ENCODE measurements around the gene ABHD2. TPM values are rescaled to one million over a fixed set of nuclear protein-coding genes. Genes with fewer than 3 reads are reported as not detected.
"Not testable (repeated sequence)": the region's sequence is repeated elsewhere in the genome, so short reads cannot be mapped to it uniquely, and the experiment has no call there.

The ABHD2 gene
- total and polyA plus RNA-seq, 4 donors = 11.7 to 200 (median 59.3) TPM

GRCh38 chr15:89227425-89227824, 139.2 kb downstream of the ABHD2 start:
- H3K27ac ChIP-seq (ENCODE audit: low read depth in 1 of 2, low read length in 1 of 2) = no peak overlapping the region
- no peak for DNase-seq
- ATAC-seq (ENCODE audit: insufficient read depth, low FRiP score) = no peak
- no peak overlapping the region for H3K4me3 ChIP-seq
- H3K9ac ChIP-seq (ENCODE audit: insufficient read depth in 1 of 2, low read length in 2 of 2) = no peak overlapping the region
- H3K9me3 ChIP-seq (ENCODE audit: control insufficient read depth in 4 of 4, insufficient read depth in 3 of 4, low read length in 3 of 4) = no peaks in the 10 kb centered on the region
- TF ChIP-seq CTCF (IDR thresholded peaks at IDR 0.05; ENCODE audit: control extremely low read depth, extremely low read depth) = no peak
- no peaks in the 10 kb centered on the region for H3K27me3 ChIP-seq (ENCODE audit: control insufficient read depth in 3 of 3, insufficient read depth in 3 of 3, low read length in 2 of 3)
- H3K4me1 ChIP-seq (ENCODE audit: control insufficient read depth in 5 of 5, insufficient read depth in 5 of 5, low read length in 5 of 5) = no peaks in the 10 kb centered on the region
- H3K36me3 ChIP-seq (ENCODE audit: control insufficient read depth in 4 of 4, insufficient read depth in 4 of 4, low read length in 4 of 4) = no peaks in the 10 kb centered on the region
- WGBS, 2 donors = 77 to 86% methylated on average over 7 of the region's 7 CpGs

- WGBS, 2 donors = 49 to 72% methylated on average over 5 of the region's 5 CpGs
- no peaks in the 10 kb centered on the region for H3K36me3 ChIP-seq (ENCODE audit: control insufficient read depth in 4 of 4, insufficient read depth in 4 of 4, low read length in 4 of 4)
- TF ChIP-seq CTCF (IDR thresholded peaks at IDR 0.05; ENCODE audit: control extremely low read depth, extremely low read depth) = no peak
- ATAC-seq (ENCODE audit: insufficient read depth, low FRiP score) (no peak), DNase-seq (no peak)
- H3K9me3 ChIP-seq (ENCODE audit: control insufficient read depth in 4 of 4, insufficient read depth in 3 of 4, low read length in 3 of 4) = no peaks in the 10 kb centered on the region
- H3K27ac ChIP-seq (ENCODE audit: low read depth in 1 of 2, low read length in 1 of 2) = no peak overlapping the region
- H3K4me1 ChIP-seq (ENCODE audit: control insufficient read depth in 5 of 5, insufficient read depth in 5 of 5, low read length in 5 of 5) = no peaks in the 10 kb centered on the region
- no peak overlapping the region for H3K9ac ChIP-seq (ENCODE audit: insufficient read depth in 1 of 2, low read length in 2 of 2)
- H3K27me3 ChIP-seq (ENCODE audit: control insufficient read depth in 3 of 3, insufficient read depth in 3 of 3, low read length in 2 of 3) = no peaks in the 10 kb centered on the region
- H3K4me3 ChIP-seq = no peak overlapping the region
Observed at GRCh38 chr15:89230277-89230676, 142.0 kb downstream of the ABHD2 start.

DNA sequence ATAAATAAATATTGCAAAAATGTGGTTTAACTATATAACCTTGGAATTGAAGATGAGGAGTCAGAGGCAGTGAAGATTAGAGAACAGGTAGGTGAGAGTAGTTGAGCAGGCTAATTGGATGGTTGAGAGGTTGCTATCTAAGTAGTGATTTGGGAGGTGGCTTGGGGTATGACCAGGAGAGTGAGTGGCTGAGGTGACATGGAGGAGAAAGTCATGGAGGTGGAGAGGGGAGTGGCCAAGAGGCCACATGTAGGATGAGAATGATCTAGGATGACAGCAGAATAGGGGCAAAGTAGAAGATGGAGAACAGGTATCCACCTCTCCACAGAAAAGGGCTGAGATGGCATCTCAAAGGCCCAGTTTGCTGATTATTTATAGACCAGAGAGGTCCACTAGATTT, 143.6 kb downstream of the ABHD2 start:
- no peaks in the 10 kb centered on the region for H3K27me3 ChIP-seq (ENCODE audit: control insufficient read depth in 3 of 3, insufficient read depth in 3 of 3, low read length in 2 of 3)
- no peaks in the 10 kb centered on the region for H3K9me3 ChIP-seq (ENCODE audit: control insufficient read depth in 4 of 4, insufficient read depth in 3 of 4, low read length in 3 of 4)
- H3K36me3 ChIP-seq (ENCODE audit: control insufficient read depth in 4 of 4, insufficient read depth in 4 of 4, low read length in 4 of 4) = no peaks in the 10 kb centered on the region
- ATAC-seq (ENCODE audit: insufficient read depth, low FRiP score) (no peak), DNase-seq (no peak)
- no peaks in the 10 kb centered on the region for H3K4me1 ChIP-seq (ENCODE audit: control insufficient read depth in 5 of 5, insufficient read depth in 5 of 5, low read length in 5 of 5)
- no peak overlapping the region for H3K27ac ChIP-seq (ENCODE audit: low read depth in 1 of 2, low read length in 1 of 2)
- no peak overlapping the region for H3K9ac ChIP-seq (ENCODE audit: insufficient read depth in 1 of 2, low read length in 2 of 2)
- TF ChIP-seq CTCF (IDR thresholded peaks at IDR 0.05; ENCODE audit: control extremely low read depth, extremely low read depth) = no peak
- H3K4me3 ChIP-seq = no peak overlapping the region

DNA sequence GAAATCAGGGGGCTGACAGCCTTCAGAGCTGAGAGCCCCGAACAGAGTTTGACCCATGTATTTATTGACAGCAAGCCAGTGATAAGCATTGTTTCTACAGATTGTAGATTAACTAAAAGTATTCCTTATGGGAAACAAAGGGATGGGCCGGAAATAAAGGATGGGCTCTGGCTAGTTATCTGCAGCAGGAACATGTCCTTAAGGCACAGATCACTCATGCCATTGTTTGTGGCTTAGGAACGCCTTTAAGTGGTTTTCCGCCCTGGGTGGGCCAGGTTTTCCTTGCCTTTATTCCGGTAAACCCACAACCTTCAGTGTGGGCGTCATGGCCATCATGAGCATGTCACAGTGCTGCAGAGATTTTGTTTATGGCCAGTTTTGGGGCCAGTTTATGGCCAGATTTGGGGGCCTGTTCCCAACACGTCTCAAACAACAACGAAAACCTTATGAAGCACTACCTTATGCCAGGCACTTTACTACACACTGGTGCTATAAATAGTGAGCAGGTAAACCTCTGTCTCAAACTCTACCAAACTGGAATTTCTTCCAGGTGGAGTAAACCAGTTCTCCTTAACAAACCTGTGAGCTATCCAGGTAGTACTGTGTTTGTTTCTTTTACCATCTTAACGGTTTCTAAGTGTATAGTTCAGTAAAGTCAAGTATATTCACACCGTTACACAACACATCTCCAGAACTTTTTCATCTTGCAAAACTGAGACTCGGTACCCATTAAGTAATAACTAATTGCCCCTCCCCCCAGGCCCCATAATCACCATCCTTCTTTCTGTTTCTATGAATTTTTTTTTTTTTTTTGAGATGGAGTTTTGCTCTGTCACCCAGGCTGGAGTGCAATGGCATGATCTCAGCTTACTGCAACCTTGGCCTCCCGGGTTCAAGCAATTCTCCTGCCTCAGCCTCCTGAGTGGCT, 151.9 kb downstream of the ABHD2 start:
- DNase-seq; H3K4me3 ChIP-seq; H3K27ac ChIP-seq (ENCODE audit: low read depth in 1 of 2, low read length in 1 of 2); H3K9me3 ChIP-seq (ENCODE audit: control insufficient read depth in 4 of 4, insufficient read depth in 3 of 4, low read length in 3 of 4); H3K36me3 ChIP-seq (ENCODE audit: control insufficient read depth in 4 of 4, insufficient read depth in 4 of 4, low read length in 4 of 4); H3K9ac ChIP-seq (ENCODE audit: insufficient read depth in 1 of 2, low read length in 2 of 2); ATAC-seq (ENCODE audit: insufficient read depth, low FRiP score); H3K27me3 ChIP-seq (ENCODE audit: control insufficient read depth in 3 of 3, insufficient read depth in 3 of 3, low read length in 2 of 3): not testable (repeated sequence)
- WGBS, 2 donors = 79 to 87% methylated on average over 12 of the region's 12 CpGs
- H3K4me1 ChIP-seq (ENCODE audit: control insufficient read depth in 5 of 5, insufficient read depth in 5 of 5, low read length in 5 of 5) = peaks cover 0 to 14% (median 2%) of the 10 kb centered on the region in 5 donors

All from lung (tissue), 12 donors.